Measurements from ENCODE around the gene OSBPL8. TPM values are rescaled to one million over a fixed set of nuclear protein-coding genes. Genes with fewer than 3 reads are reported as not detected.

Gene OSBPL8
- total and polyA plus RNA-seq, 2 donors: 24.4 to 153 TPM

DNA sequence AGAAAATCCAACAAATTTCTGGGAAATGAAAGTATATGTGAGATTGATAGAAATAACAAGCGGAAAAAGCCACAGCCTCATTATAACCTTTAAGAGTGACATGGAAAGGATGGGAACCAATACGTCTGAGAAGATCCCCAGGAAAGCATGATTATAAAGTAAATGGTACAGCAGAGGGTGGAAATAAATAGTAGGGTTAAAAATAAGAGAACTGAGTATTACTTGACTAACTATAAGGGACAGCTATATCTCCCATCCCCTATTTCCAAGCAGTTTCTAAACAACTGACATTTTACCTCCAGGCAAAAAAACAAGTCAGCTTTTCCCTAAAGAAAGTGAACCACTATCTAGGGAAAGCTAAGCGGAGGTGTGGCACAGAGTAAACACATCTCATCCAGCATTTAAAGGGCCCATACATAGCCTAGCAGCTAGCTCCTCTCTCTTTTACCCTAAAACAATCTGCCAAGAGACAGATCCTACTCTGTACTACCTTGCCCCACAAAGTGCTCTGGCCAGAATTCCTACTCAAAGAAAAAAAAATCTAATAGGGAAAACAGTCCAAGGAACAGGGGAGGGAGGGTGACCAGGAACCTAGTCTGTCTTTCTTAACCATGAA lies 11.2 kb downstream of the OSBPL8 start:
- 91% methylated on average over 3 of the region's 3 CpGs for WGBS
- no peak for DNase-seq (ENCODE audit: extremely low spot score)
- Histone ChIP-seq H3K36me3 (ENCODE audit: insufficient read depth) (no peaks in the 10 kb centered on the region), H3K4me3 (ENCODE audit: low read depth, low read length) (no peak overlapping the region), H3K4me1 (ENCODE audit: insufficient read depth) (no peaks in the 10 kb centered on the region), H3K27ac (ENCODE audit: low read depth) (peak overlapping the region; percentile 10)

DNA sequence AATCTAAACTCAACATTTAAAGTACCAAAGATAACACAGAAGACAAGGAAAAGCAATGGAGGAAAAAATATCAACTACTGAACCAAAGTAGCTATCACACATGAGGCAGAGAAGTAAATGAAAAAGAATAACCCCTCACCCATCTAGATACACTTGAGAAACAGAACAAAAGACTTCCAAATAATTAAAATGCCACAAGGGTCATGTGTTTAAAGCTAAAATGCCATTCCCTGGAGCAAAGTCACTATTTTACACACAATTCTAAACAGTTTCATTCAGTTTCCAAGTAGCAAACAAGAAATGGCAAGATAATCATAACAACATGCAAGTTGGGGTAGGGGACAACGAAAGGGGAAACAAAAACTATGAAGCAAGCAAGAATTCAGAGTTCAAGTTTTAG lies 12.0 kb downstream of the OSBPL8 start:
- DNase-seq (ENCODE audit: extremely low spot score): no peak
- WGBS: 77% methylated on average over 1 of the region's 1 CpG
- Histone ChIP-seq H3K4me1 (ENCODE audit: insufficient read depth) (no peaks in the 10 kb centered on the region), H3K27ac (ENCODE audit: low read depth) (no peak overlapping the region), H3K36me3 (ENCODE audit: insufficient read depth) (no peaks in the 10 kb centered on the region), H3K4me3 (ENCODE audit: low read depth, low read length) (no peak overlapping the region)

DNA sequence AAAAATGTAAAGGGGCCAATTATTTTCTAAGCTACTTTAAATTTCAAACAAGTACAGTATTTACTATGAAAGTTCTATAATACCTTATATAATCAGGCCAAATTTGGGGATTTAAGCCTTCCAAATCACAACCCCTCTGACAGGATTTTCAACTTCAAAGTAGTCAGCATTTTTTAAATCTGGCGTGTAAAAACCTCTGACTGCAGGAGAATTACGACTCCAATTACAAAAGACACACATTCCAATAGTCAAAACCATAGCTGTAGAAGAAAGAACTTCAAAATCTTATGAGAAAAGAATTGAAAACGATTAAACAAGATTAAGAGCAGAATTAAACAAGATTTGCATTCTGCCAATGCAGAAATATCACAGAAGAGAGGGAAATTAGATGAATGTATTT lies 12.7 kb downstream of the OSBPL8 start:
- Histone ChIP-seq H3K36me3 (ENCODE audit: insufficient read depth) (no peaks in the 10 kb centered on the region), H3K4me3 (ENCODE audit: low read depth, low read length) (no peak overlapping the region), H3K4me1 (ENCODE audit: insufficient read depth) (no peaks in the 10 kb centered on the region), H3K27ac (ENCODE audit: low read depth) (no peak overlapping the region)
- 80% methylated on average over 3 of the region's 3 CpGs for WGBS
- DNase-seq (ENCODE audit: extremely low spot score): no peak

DNA sequence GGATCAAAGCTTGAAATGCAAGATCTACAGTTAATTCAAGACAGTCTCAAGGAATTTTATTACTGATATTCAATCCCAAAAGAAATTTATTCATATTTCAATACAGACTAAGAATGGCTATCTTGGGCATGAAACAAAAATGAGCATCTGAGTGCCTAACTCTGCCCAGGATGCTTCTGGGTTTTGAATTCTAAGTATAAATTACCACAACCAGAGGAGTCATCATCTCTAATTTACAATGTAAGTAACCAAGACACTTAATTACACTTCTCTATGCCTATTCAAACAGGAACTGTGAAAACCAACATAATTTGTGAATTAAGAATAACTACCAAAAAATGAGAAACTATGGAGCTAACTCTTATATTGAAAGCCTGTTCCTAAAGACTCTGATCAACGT lies 14.1 kb downstream of the OSBPL8 start:
- DNase-seq (ENCODE audit: extremely low spot score): no peak
- Histone ChIP-seq H3K4me1 (ENCODE audit: insufficient read depth) (no peaks in the 10 kb centered on the region), H3K27ac (ENCODE audit: low read depth) (no peak overlapping the region), H3K4me3 (ENCODE audit: low read depth, low read length) (no peak overlapping the region), H3K36me3 (ENCODE audit: insufficient read depth) (no peaks in the 10 kb centered on the region)
- WGBS: 92% methylated on average over 1 of the region's 1 CpG

DNA sequence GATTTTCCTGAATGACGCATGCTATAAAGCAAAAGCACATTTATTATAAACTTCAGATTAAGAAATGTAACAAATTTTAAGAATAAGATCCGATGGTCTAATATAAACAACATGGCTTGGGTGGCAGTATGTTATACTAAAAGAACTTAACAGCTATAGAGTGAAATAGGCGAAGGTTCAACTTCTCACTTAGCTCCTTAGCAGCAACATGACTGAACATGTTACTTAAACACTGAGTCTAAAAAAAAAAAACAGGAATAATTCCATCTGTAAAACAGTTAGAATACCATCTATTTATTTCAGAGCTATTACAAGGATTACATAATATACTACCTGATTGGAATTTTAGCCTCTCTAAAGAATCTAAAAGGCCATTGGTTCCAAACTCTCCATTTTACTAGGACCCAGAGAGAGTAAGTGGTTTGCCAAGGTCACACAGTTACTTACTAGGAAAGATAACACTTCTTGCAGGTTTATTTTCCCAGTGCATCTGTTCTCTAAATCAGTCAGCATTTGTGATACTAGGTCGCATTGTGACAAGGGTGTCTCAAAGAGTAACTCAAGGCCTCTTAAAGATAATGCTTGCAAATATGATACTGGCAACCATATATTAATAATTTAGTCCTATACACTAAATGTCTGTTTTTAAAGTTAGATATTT lies 14.8 kb downstream of the OSBPL8 start:
- Histone ChIP-seq H3K4me1 (ENCODE audit: insufficient read depth) (no peaks in the 10 kb centered on the region), H3K36me3 (ENCODE audit: insufficient read depth) (no peaks in the 10 kb centered on the region), H3K27ac (ENCODE audit: low read depth) (no peak overlapping the region), H3K4me3 (ENCODE audit: low read depth, low read length) (no peak overlapping the region)
- WGBS: 84% methylated on average over 4 of the region's 4 CpGs
- no peak for DNase-seq (ENCODE audit: extremely low spot score)

DNA sequence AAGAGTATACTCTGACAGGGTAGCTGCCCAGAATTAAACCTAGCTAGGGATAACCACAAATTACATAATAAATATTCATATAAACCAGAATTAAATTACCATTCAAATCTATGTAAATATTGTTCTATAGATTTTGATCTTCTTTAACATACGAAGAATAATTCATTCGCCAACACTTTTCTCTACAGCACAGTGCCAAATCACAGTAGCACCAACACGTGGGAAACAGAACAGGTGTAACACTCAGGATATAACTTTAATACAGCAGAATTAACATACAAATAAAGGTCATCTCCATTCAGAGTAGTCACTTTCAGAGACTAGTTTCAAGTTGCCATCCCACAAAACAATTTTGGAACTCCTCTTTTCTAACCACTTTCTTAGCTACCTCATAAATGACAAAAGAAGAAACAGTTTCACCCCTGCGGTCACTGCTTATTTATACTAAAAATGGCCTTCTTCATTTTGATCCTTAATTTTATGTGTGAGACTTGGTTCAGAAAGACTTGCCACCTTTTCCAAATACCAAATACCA lies 15.7 kb downstream of the OSBPL8 start:
- no peaks in the 10 kb centered on the region for H3K4me1 ChIP-seq (ENCODE audit: insufficient read depth)
- H3K4me3 ChIP-seq (ENCODE audit: low read depth, low read length): no peak overlapping the region
- 91% methylated on average over 4 of the region's 4 CpGs for WGBS
- no peaks in the 10 kb centered on the region for H3K36me3 ChIP-seq (ENCODE audit: insufficient read depth)
- DNase-seq (ENCODE audit: extremely low spot score): no peak
- H3K27ac ChIP-seq (ENCODE audit: low read depth): no peak overlapping the region

DNA sequence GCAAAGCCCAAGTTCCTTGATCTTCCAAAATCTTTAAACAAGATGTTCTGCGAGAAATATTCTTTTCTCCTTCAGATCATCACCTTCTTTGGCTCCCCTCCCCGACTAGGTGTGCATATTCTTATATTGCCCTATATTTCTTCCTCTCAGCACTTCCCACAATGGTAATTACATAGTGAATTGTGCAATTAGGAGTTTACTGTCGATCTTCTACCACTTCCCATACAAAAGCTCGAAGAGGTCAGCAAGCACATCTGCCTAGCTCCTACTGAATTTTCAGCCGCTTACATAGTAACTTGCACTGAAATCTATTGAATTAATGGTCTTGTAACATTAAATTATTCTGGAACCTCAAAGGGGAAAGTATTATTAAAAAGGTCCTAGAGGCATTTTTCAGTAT lies 16.7 kb downstream of the OSBPL8 start:
- H3K4me1 ChIP-seq (ENCODE audit: insufficient read depth): no peaks in the 10 kb centered on the region
- no peak overlapping the region for H3K4me3 ChIP-seq (ENCODE audit: low read depth, low read length)
- no peaks in the 10 kb centered on the region for H3K36me3 ChIP-seq (ENCODE audit: insufficient read depth)
- 76% methylated on average over 5 of the region's 5 CpGs for WGBS
- no peak overlapping the region for H3K27ac ChIP-seq (ENCODE audit: low read depth)
- DNase-seq (ENCODE audit: extremely low spot score): no peak

DNA sequence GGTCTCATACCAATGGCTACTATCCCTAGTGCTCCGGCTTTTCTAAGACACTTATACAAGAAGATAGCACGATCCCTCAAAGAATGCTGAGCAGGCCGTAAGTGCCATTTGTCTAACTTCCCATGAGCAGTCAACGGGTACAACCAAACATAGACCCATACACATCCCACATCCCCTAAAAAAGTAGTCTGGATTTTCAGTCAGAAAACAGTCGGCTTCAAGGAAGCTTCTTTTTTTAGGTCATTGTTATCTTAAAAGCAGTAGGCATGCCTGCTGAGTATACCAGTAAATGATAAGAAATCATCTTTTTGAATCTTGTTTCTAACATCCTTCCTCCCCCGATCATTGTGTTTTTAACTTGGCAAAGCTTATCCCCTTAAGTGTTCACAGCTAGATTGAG lies 19.8 kb downstream of the OSBPL8 start:
- Histone ChIP-seq H3K27ac (ENCODE audit: low read depth) (no peak overlapping the region), H3K4me1 (ENCODE audit: insufficient read depth) (no peaks in the 10 kb centered on the region), H3K4me3 (ENCODE audit: low read depth, low read length) (no peak overlapping the region), H3K36me3 (ENCODE audit: insufficient read depth) (no peaks in the 10 kb centered on the region)
- WGBS: 74% methylated on average over 6 of the region's 6 CpGs
- DNase-seq (ENCODE audit: extremely low spot score): no peak

DNA sequence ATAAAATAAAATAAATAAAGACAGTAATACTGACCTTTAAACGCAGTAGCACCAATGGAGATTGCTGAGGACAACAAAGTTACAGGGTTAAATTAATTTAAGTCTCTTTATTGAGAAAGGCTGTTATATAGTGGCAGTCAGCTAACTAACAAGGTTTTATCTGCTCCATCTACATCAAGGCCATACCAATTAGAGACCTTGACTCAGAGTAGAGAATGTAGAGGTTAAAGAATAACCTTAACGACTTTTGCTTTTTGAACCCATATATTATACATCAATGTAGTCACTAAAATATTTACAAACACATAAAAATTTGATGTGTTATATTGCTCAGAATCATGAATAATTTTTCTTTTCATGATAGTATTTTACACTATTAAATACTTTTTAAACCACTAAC lies 21.6 kb downstream of the OSBPL8 start:
- H3K4me1 ChIP-seq (ENCODE audit: insufficient read depth): no peaks in the 10 kb centered on the region
- DNase-seq (ENCODE audit: extremely low spot score): no peak
- WGBS: 92% methylated on average over 2 of the region's 2 CpGs
- H3K36me3 ChIP-seq (ENCODE audit: insufficient read depth): no peaks in the 10 kb centered on the region
- H3K27ac ChIP-seq (ENCODE audit: low read depth): no peak overlapping the region
- H3K4me3 ChIP-seq (ENCODE audit: low read depth, low read length): no peak overlapping the region

DNA sequence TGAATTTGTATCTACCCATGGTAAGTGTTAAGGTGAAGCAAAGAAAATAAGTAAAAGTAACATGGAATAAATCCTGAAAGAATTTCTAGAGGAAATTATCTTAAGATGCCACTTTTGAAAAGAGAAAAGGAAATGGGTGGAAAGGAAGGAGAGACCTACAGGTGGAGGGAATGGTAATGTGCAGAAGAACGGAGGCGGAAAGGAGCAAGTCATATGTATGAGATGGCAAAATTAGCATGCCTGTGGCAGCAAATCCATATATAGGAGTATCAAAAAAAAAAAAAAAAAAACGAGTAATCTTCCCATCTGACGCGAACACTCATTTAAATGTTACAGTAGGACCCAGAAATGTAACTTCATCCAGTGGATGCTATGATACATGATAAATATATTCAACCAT lies 23.0 kb downstream of the OSBPL8 start:
- 94% methylated on average over 5 of the region's 5 CpGs for WGBS
- H3K36me3 ChIP-seq (ENCODE audit: insufficient read depth): no peaks in the 10 kb centered on the region
- no peak overlapping the region for H3K27ac ChIP-seq (ENCODE audit: low read depth)
- no peak for DNase-seq (ENCODE audit: extremely low spot score)
- no peak overlapping the region for H3K4me3 ChIP-seq (ENCODE audit: low read depth, low read length)
- H3K4me1 ChIP-seq (ENCODE audit: insufficient read depth): no peaks in the 10 kb centered on the region

DNA sequence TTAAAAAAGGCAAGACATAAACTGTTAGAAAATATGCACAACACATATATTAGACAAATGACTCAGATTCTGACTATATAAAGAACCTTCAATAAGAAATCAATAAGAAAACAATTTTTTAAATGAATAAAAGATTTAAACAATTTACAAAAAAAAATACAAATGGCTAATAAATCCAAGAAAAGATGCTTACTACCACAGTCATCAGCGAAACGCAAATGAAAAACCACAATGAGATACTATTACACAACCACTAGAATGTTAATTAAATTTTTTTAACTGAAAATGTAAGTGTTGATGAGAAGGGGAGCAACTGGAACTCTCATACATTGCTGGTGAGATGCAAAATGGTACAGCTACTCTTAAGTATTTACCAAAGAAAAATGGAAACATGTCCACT lies 24.4 kb downstream of the OSBPL8 start:
- WGBS: 97% methylated on average over 2 of the region's 2 CpGs
- no peak for DNase-seq (ENCODE audit: extremely low spot score)
- H3K27ac ChIP-seq (ENCODE audit: low read depth): no peak overlapping the region

DNA sequence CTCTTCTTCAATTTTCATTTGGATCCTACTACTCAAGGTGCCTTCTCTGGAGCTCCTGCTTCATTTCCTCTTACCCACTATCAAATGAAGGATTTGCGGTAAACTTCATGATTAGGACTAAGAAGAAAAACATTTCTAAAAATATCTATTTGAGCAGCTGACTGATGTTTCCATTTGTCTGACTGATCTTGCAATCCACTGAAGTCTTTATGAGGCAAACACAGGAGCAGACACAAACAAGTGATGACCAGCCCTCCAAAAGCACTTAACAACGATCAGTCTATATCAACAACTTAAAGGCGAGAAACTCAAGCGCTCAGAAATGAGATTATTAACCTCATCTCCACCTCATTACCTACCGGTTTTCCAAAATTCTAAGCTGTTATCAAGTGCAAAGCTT lies 26.2 kb downstream of the OSBPL8 start:
- H3K4me1 ChIP-seq (ENCODE audit: insufficient read depth): no peaks in the 10 kb centered on the region
- H3K27ac ChIP-seq (ENCODE audit: low read depth): no peak overlapping the region
- no peak overlapping the region for H3K4me3 ChIP-seq (ENCODE audit: low read depth, low read length)
- WGBS: 52% methylated on average over 5 of the region's 5 CpGs
- no peak for DNase-seq (ENCODE audit: extremely low spot score)
- H3K36me3 ChIP-seq (ENCODE audit: insufficient read depth): no peaks in the 10 kb centered on the region

More for the DNA sequence above, 24.4 kb downstream of the OSBPL8 start:
- H3K4me3 ChIP-seq (ENCODE audit: low read depth, low read length): no peak overlapping the region
- no peaks in the 10 kb centered on the region for H3K36me3 ChIP-seq (ENCODE audit: insufficient read depth)
- no peaks in the 10 kb centered on the region for H3K4me1 ChIP-seq (ENCODE audit: insufficient read depth)

DNA sequence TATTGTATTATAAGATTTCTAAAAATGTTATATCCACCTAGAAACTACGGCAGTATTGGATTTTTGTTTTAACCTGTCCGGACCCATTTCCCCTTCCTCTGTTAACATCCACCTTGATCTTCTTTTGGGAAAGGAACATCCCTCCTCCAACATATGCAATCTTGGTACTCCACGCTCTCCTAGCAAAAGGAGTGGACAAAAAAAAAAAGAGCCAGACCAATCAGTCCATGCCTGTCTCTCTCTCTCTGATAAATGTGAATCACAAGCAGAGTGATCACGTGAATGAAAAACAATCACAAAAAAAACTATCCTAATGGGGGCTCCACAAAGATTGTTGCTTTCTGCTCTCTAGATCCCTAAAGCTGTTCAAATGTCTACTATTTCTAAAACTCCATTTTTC lies 27.1 kb downstream of the OSBPL8 start:
- WGBS: 93% methylated on average over 4 of the region's 4 CpGs
- H3K27ac ChIP-seq (ENCODE audit: low read depth): no peak overlapping the region
- H3K36me3 ChIP-seq (ENCODE audit: insufficient read depth): no peaks in the 10 kb centered on the region
- H3K4me3 ChIP-seq (ENCODE audit: low read depth, low read length): no peak overlapping the region
- no peak for DNase-seq (ENCODE audit: extremely low spot score)
- no peaks in the 10 kb centered on the region for H3K4me1 ChIP-seq (ENCODE audit: insufficient read depth)

DNA sequence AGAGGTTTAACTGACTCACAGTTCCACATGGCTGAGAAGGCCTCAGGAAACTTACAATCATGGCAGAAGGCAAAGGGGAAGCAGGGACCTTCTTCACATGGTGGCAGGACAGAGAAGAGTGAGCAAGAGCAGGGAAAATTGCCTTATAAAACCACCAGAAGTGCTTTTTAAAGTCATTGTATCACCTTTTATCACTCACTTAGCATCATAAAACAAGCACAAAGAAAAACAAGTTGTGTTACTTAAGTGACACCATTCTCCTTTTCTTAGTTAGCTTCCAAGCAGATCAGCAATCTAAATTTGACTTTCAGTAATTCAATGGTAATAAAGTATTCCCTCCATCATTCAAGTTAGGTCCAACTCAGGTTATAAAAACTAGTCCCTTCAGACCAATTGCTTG lies 28.5 kb downstream of the OSBPL8 start:
- Histone ChIP-seq H3K27ac (ENCODE audit: low read depth) (no peak overlapping the region), H3K4me3 (ENCODE audit: low read depth, low read length) (no peak overlapping the region), H3K4me1 (ENCODE audit: insufficient read depth) (no peaks in the 10 kb centered on the region), H3K36me3 (ENCODE audit: insufficient read depth) (no peaks in the 10 kb centered on the region)
- DNase-seq (ENCODE audit: extremely low spot score): no peak

Measured in urinary bladder (tissue), 4 donors.